Activated B cell treated with CpG ODN at 0.5 μM for 24 hours (primary cell): ENCODE data around the gene JARID2. TPM values are rescaled to one million over a fixed set of nuclear protein-coding genes. Genes with fewer than 3 reads are reported as not detected.
A peak's percentile ranks its signal among the peaks of the same experiment; 100 is the strongest.

Experiments used
- ATAC-seq: fragments of 200-7000 bp; cut with Tn5 transposase; one replicate; pipeline ENCODE4 v1.10.0; 2021; ENCODE audit warnings: low read depth, mild to moderate bottlenecking, moderate library complexity
- CTCF ChIA-PET: fragments of 350-600 bp; sonication (Branson Sonifier 250); formaldehyde crosslinking; loops from one replicate; lab custom pipeline; 2021; ENCODE audit warnings: antibody characterized with exemption; lab: Charles Lee
- POLR2A ChIA-PET: fragments of 350-600 bp; sonication (Branson Sonifier 250); formaldehyde crosslinking; loops from one replicate; lab custom pipeline; 2021; ENCODE audit warnings: antibody characterized with exemption; lab: Charles Lee
- DNase-seq: peaks from one replicate; pipeline ENCODE4 v3.0.0; 2022
- H3K27ac Mint-ChIP-seq: one replicate; pipeline ENCODE4 v1.8.0; 2020; ENCODE audit warnings: mixed read lengths
- H3K27me3 Mint-ChIP-seq: one replicate; pipeline ENCODE4 v1.8.0; 2021; ENCODE audit warnings: mixed read lengths
- H3K36me3 Mint-ChIP-seq: one replicate; pipeline ENCODE4 v1.8.0; 2021; ENCODE audit warnings: low read depth, mixed read lengths
- H3K4me1 Mint-ChIP-seq: one replicate; pipeline ENCODE4 v1.8.0; 2021; ENCODE audit warnings: mixed read lengths
- H3K4me3 Mint-ChIP-seq: one replicate; pipeline ENCODE4 v1.8.0; 2020; ENCODE audit warnings: mild to moderate bottlenecking, mixed read lengths
- H3K9me3 Mint-ChIP-seq: one replicate; pipeline ENCODE4 v1.8.0; 2020; ENCODE audit warnings: mixed read lengths
- CTCF ChIP-seq: fragments of 200-600 bp; IDR thresholded peaks from one replicate; pipeline ENCODE4 v1.8.0; 2022; ENCODE audit warnings: antibody characterized with exemption, mild to moderate bottlenecking
- intact Hi-C: fragments of 100-400 bp; cut with micrococcal nuclease; formaldehyde crosslinking; loops from one replicate; pipeline ENCODE4 v1.15.1; 2024
- total RNA-seq: library from RNA; stranded (reverse); gene quantifications from 2 replicates; pipeline ENCODE4 v1.2.3, GENCODE V29; 2022

The JARID2 gene
- total RNA-seq, 1 donor from 2014 or later: 28.5 TPM

GRCh38 chr6:15551798-15552197 is 305.9 kb downstream of the JARID2 start:
- peak; percentile 74 for ATAC-seq
- intact Hi-C loops: no loop called here
- no peak overlapping the region for H3K4me3 Mint-ChIP-seq

GRCh38 chr6:15553031-15553430 is 307.2 kb downstream of the JARID2 start:
- ChIA-PET POLR2A (interaction anchor here (1.2 kb wide), 1 partner anchor 9 kb away, joined by 4 read pairs; no protein-coding TSS in a partner anchor), CTCF (no interaction called here)
- DNase-seq: no peak
- no peak for TF ChIP-seq CTCF
- Mint-ChIP-seq H3K36me3 (no peaks in the 10 kb centered on the region), H3K27ac (peak overlapping the region; percentile 27), H3K9me3 (no peaks in the 10 kb centered on the region), H3K4me1 (peaks cover 68% of the 10 kb centered on the region), H3K27me3 (no peaks in the 10 kb centered on the region), H3K4me3 (no peak overlapping the region)
- no peak for ATAC-seq
- intact Hi-C loops: no loop called here

More at GRCh38 chr6:15551798-15552197, 305.9 kb downstream of the JARID2 start:
- ChIA-PET POLR2A (interaction anchor here (1.2 kb wide), 1 partner anchor 8 kb away, joined by 4 read pairs; no protein-coding TSS in a partner anchor), CTCF (interaction anchor here (1.4 kb wide), 1 partner anchor 11 kb away, joined by 3 read pairs; no protein-coding TSS in a partner anchor)
- no peaks in the 10 kb centered on the region for H3K27me3 Mint-ChIP-seq
- DNase-seq: no peak
- peaks cover 66% of the 10 kb centered on the region for H3K4me1 Mint-ChIP-seq
- no peaks in the 10 kb centered on the region for H3K36me3 Mint-ChIP-seq
- no peaks in the 10 kb centered on the region for H3K9me3 Mint-ChIP-seq
- H3K27ac Mint-ChIP-seq: peak overlapping the region; percentile 51
- no peak for TF ChIP-seq CTCF

GRCh38 chr6:15553736-15554294 is 307.9 kb downstream of the JARID2 start:
- intact Hi-C loops: no loop called here
- CTCF ChIA-PET: no interaction called here

GRCh38 chr6:15554728-15555100 is 308.8 kb downstream of the JARID2 start:
- no peaks in the 10 kb centered on the region for H3K27me3 Mint-ChIP-seq
- TF ChIP-seq CTCF: no peak
- ATAC-seq (no peak), DNase-seq (no peak)
- H3K4me3 Mint-ChIP-seq: no peak overlapping the region
- H3K36me3 Mint-ChIP-seq: no peaks in the 10 kb centered on the region
- no peaks in the 10 kb centered on the region for H3K9me3 Mint-ChIP-seq
- H3K4me1 Mint-ChIP-seq: peaks cover 65% of the 10 kb centered on the region
- ChIA-PET CTCF (no interaction called here), POLR2A (no interaction called here)
- no peak overlapping the region for H3K27ac Mint-ChIP-seq
- intact Hi-C loops: no loop called here

More at GRCh38 chr6:15553736-15554294, 307.9 kb downstream of the JARID2 start:
- H3K4me1 Mint-ChIP-seq: peaks cover 65% of the 10 kb centered on the region
- H3K9me3 Mint-ChIP-seq: no peaks in the 10 kb centered on the region
- DNase-seq (no peak), ATAC-seq (no peak)
- TF ChIP-seq CTCF: no peak
- no peak overlapping the region for H3K4me3 Mint-ChIP-seq
- POLR2A ChIA-PET: no interaction called here
- no peaks in the 10 kb centered on the region for H3K36me3 Mint-ChIP-seq
- peak overlapping the region; percentile 14 for H3K27ac Mint-ChIP-seq
- H3K27me3 Mint-ChIP-seq: no peaks in the 10 kb centered on the region

GRCh38 chr6:15555101-15556038 is 309.5 kb downstream of the JARID2 start:
- H3K36me3 Mint-ChIP-seq: no peaks in the 10 kb centered on the region
- DNase-seq (no peak), ATAC-seq (no peak)
- no peak for TF ChIP-seq CTCF
- intact Hi-C loops: loop anchor here (2.0 kb wide), 1 partner anchor 13 kb away; no protein-coding TSS in a partner anchor
- H3K9me3 Mint-ChIP-seq: no peaks in the 10 kb centered on the region
- peaks cover 65% of the 10 kb centered on the region for H3K4me1 Mint-ChIP-seq
- no peaks in the 10 kb centered on the region for H3K27me3 Mint-ChIP-seq
- H3K27ac Mint-ChIP-seq: no peak overlapping the region
- ChIA-PET POLR2A (no interaction called here), CTCF (no interaction called here)
- H3K4me3 Mint-ChIP-seq: no peak overlapping the region
